IMR-90 (cell line): ENCODE results near the gene ETV6. TPM values are rescaled to one million over a fixed set of nuclear protein-coding genes. Genes with fewer than 3 reads are reported as not detected.

Experiments used
- ATAC-seq: fragments of 200-7000 bp; cut with Tn5 transposase; 2 replicates; pipeline ENCODE4 v1.9.1; 2020; ENCODE audit warnings: low read depth, mild to moderate bottlenecking, moderate library complexity
- BruUV-seq: library from RNA; stranded (reverse); fragments of 400-500 nt; replicated peaks from 2 replicates; lab custom pipeline; 2021; lab: Mats Ljungman, UMichigan
- CTCF ChIA-PET: fragments of 300-600 bp; formaldehyde crosslinking; extraction: SDS; loops from one replicate; lab custom pipeline; 2021; ENCODE audit warnings: antibody characterized with exemption; lab: Yijun Ruan, JAX
- POLR2A ChIA-PET: fragments of 300-600 bp; sonication (Branson Sonifier 250); formaldehyde crosslinking; loops from one replicate; lab custom pipeline; 2022; ENCODE audit warnings: antibody characterized with exemption; ENCODE audit not compliant: unreplicated experiment; lab: Charles Lee
- DNase-seq: peaks from one replicate; pipeline ENCODE4 v3.0.0; 2013
- H2AFZ ChIP-seq: replicated peaks from 2 replicates; pipeline ENCODE3; 2013; ENCODE audit warnings: low read length, mild to moderate bottlenecking; ENCODE audit not compliant: poor library complexity
- H2AK5ac ChIP-seq: 2 replicates; pipeline ENCODE4 v1.6.1; 2013; ENCODE audit warnings: low read depth, low read length, inconsistent platforms
- H2AK9ac ChIP-seq: replicated peaks from 2 replicates; pipeline ENCODE3; 2013; ENCODE audit warnings: mild to moderate bottlenecking, low read depth, low read length, moderate library complexity; ENCODE audit not compliant: poor library complexity
- H2BK120ac ChIP-seq: 2 replicates; pipeline ENCODE4 v1.6.1; 2013; ENCODE audit warnings: low read depth, low read length, inconsistent platforms
- H2BK15ac ChIP-seq: 3 replicates; pipeline ENCODE4 v1.6.1; 2013; ENCODE audit warnings: low read depth, low read length, inconsistent platforms
- H2BK20ac ChIP-seq: 2 replicates; pipeline ENCODE4 v1.6.1; 2013; ENCODE audit warnings: low read depth, mild to moderate bottlenecking, inconsistent platforms, low read length, moderate library complexity
- H2BK5ac ChIP-seq: 2 replicates; pipeline ENCODE4 v1.6.1; 2013; ENCODE audit warnings: mild to moderate bottlenecking, low read depth, low read length, inconsistent platforms; ENCODE audit not compliant: poor library complexity, severe bottlenecking
- H3K14ac ChIP-seq: replicated peaks from 2 replicates; pipeline ENCODE4 v1.6.1; 2013; ENCODE audit warnings: low read depth, low read length, inconsistent platforms
- H3K18ac ChIP-seq: 2 replicates; pipeline ENCODE4 v1.6.1; 2013; ENCODE audit warnings: low read depth, low read length, control low read depth
- H3K23ac ChIP-seq: 2 replicates; pipeline ENCODE4 v1.6.1; 2013; ENCODE audit warnings: low read depth, low read length, inconsistent platforms
- H3K27ac ChIP-seq: 2 replicates; pipeline ENCODE4 v1.5.1; 2013; ENCODE audit warnings: mild to moderate bottlenecking, control low read depth, low read length; ENCODE audit not compliant: insufficient read depth
- H3K27me3 ChIP-seq: 2 replicates; pipeline ENCODE4 v1.6.1; 2013; ENCODE audit warnings: low read length; ENCODE audit not compliant: control insufficient read depth, insufficient read depth
- H3K36me3 ChIP-seq: 2 replicates; pipeline ENCODE4 v1.6.1; 2013; ENCODE audit warnings: low read length, mixed read lengths; ENCODE audit not compliant: control insufficient read depth, insufficient read depth
- H3K4ac ChIP-seq: 2 replicates; pipeline ENCODE4 v1.6.1; 2013; ENCODE audit warnings: low read depth, low read length, inconsistent platforms
- H3K4me1 ChIP-seq: 2 replicates; pipeline ENCODE4 v1.6.1; 2013; ENCODE audit warnings: low read length, mixed read lengths; ENCODE audit not compliant: control insufficient read depth, insufficient read depth
- H3K4me2 ChIP-seq: 2 replicates; pipeline ENCODE4 v1.6.1; 2013; ENCODE audit warnings: low read depth, mild to moderate bottlenecking, control low read depth, low read length, moderate library complexity
- H3K4me3 ChIP-seq: 2 replicates; pipeline ENCODE4 v1.5.1; 2013; ENCODE audit warnings: low read depth, mild to moderate bottlenecking, control low read depth, low read length, moderate library complexity; ENCODE audit not compliant: insufficient read depth
- H3K56ac ChIP-seq: 2 replicates; pipeline ENCODE4 v1.6.1; 2013; ENCODE audit warnings: low read length, inconsistent platforms; ENCODE audit not compliant: insufficient read depth; ENCODE audit errors: extremely low read depth
- H3K79me1 ChIP-seq, 2 experiments: 2 replicates each; pipeline ENCODE4 v1.6.1; 2013; ENCODE audit warnings: low read length in 2 of 2, inconsistent platforms in 1 of 2, low read depth in 1 of 2
- H3K9ac ChIP-seq: 2 replicates; pipeline ENCODE4 v1.6.1; 2013; ENCODE audit warnings: low read depth, low read length, control low read depth
- H3K9me1 ChIP-seq: 2 replicates; pipeline ENCODE4 v1.6.1; 2013; ENCODE audit warnings: low read length, inconsistent platforms; ENCODE audit not compliant: insufficient read depth
- H3K9me3 ChIP-seq: 2 replicates; pipeline ENCODE4 v1.6.1; 2013; ENCODE audit warnings: low read length; ENCODE audit not compliant: control insufficient read depth, insufficient read depth
- H4K20me1 ChIP-seq: 2 replicates; pipeline ENCODE4 v1.6.1; 2013; ENCODE audit warnings: low read length, inconsistent platforms; ENCODE audit not compliant: insufficient read depth
- H4K5ac ChIP-seq: 2 replicates; pipeline ENCODE4 v1.6.1; 2013; ENCODE audit warnings: mild to moderate bottlenecking, low read depth, low read length, control low read depth
- H4K8ac ChIP-seq, 2 experiments: 2 replicates each; pipeline ENCODE4 v1.6.1; 2013; ENCODE audit warnings: low read depth in 2 of 2, low read length in 2 of 2, control low read depth in 1 of 2, inconsistent platforms in 1 of 2
- H4K91ac ChIP-seq: 2 replicates; pipeline ENCODE4 v1.6.1; 2013; ENCODE audit warnings: low read depth, low read length, inconsistent platforms; ENCODE audit not compliant: insufficient read depth
- BHLHE40 ChIP-seq: fragments of 150-350 bp; IDR thresholded peaks from 2 replicates; pipeline ENCODE4 v1.6.1; 2016; ENCODE audit warnings: mild to moderate bottlenecking, low read depth, low read length
- CEBPB ChIP-seq: IDR thresholded peaks from 2 replicates; pipeline ENCODE4 v1.6.1; 2012; ENCODE audit warnings: low read depth, low read length, improper control_type of control experiment
- CHD1 ChIP-seq: IDR thresholded peaks from 2 replicates; pipeline ENCODE4 v1.6.1; 2012; ENCODE audit warnings: low read depth, low read length, improper control_type of control experiment
- FOS ChIP-seq: fragments of 150-350 bp; IDR thresholded peaks from 2 replicates; pipeline ENCODE4 v1.6.1; 2016; ENCODE audit warnings: low read depth, low read length
- MAFK ChIP-seq: IDR thresholded peaks from 2 replicates; pipeline ENCODE4 v1.6.1; 2012; ENCODE audit warnings: low read depth, low read length, improper control_type of control experiment
- MAZ ChIP-seq: IDR thresholded peaks from 2 replicates; pipeline ENCODE4 v1.6.1; 2012; ENCODE audit warnings: low read depth, mild to moderate bottlenecking, low read length, improper control_type of control experiment, moderate library complexity, borderline replicate concordance
- MXI1 ChIP-seq: IDR thresholded peaks from 2 replicates; pipeline ENCODE4 v1.6.1; 2012; ENCODE audit warnings: low read depth, mild to moderate bottlenecking, low read length, moderate library complexity, borderline replicate concordance
- NFE2L2 ChIP-seq: fragments of 150-350 bp; IDR thresholded peaks from 2 replicates; pipeline ENCODE4 v1.6.1; 2016; ENCODE audit warnings: low read depth, mild to moderate bottlenecking, low read length
- POLR2A ChIP-seq: IDR thresholded peaks from 2 replicates; pipeline ENCODE4 v1.6.1; 2012; ENCODE audit warnings: mild to moderate bottlenecking, low read depth, low read length
- RAD21 ChIP-seq: IDR thresholded peaks from 2 replicates; pipeline ENCODE4 v1.6.1; 2012; ENCODE audit warnings: low read length, improper control_type of control experiment
- RCOR1 ChIP-seq: IDR thresholded peaks from 2 replicates; pipeline ENCODE4 v1.6.1; 2012; ENCODE audit warnings: mild to moderate bottlenecking, low read length, improper control_type of control experiment; ENCODE audit not compliant: insufficient replicate concordance
- RFX5 ChIP-seq: IDR thresholded peaks from 2 replicates; pipeline ENCODE4 v1.8.0; 2012; ENCODE audit warnings: low read depth, mild to moderate bottlenecking, low read length, moderate library complexity
- SMC3 ChIP-seq: fragments of 150-350 bp; IDR thresholded peaks from 2 replicates; pipeline ENCODE4 v1.6.1; 2016; ENCODE audit warnings: low read depth, mild to moderate bottlenecking, antibody characterized with exemption, low read length, moderate library complexity
- WGBS, 2 experiments: methylation state at CpG; one replicate each; pipeline versions ENCODE4 v1.1.5 to v1.1.7; 2013; ENCODE audit warnings: missing lambda C conversion rate in 2 of 2; ENCODE audit not compliant: insufficient read length in 1 of 2; ENCODE audit errors: extremely low coverage in 2 of 2; 5-methylcytosine and 5-hydroxymethylcytosine counted together
- dilution Hi-C: fragments of 300-500 bp; cut with HindIII; formaldehyde crosslinking; loops from one replicate; pipeline ENCODE4 v1.14.3; 2018; ENCODE audit warnings: low sequenced_read_pairs; ENCODE audit not compliant: unreplicated experiment
- in situ Hi-C: fragments of 300-500 bp; cut with MboI; formaldehyde crosslinking; loops from 3 replicates; pipeline ENCODE4 v1.14.3; 2019; ENCODE audit warnings: low sequenced_read_pairs, inconsistent platforms, mixed read lengths
- intact Hi-C: fragments of 100-400 bp; cut with micrococcal nuclease; formaldehyde crosslinking; loops from 2 replicates; pipeline ENCODE4 v1.10.0; 2022
- polyA plus RNA-seq, 3 experiments: library from polyadenylated mRNA; depleted of rRNA; stranded (reverse); fragments of >200 nt; gene quantifications; 2 replicates each; pipeline ENCODE4 v1.2.3, GENCODE V29; 2012; ENCODE audit warnings: low replicate concordance in 1 of 3
- total RNA-seq: library from RNA; depleted of rRNA; stranded (reverse); fragments of >200 nt; gene quantifications from 2 replicates; pipeline ENCODE4 v1.2.3, GENCODE V29; 2012
- TF ChIP-seq, protein P1 (sequence below): conservative IDR thresholded peaks from 2 replicates; pipeline ENCODE4 v1.5.1; 2012; ENCODE audit warnings: mild to moderate bottlenecking, low read depth, low read length, improper control_type of control experiment
- TF ChIP-seq, protein P2 (sequence below): fragments of 150-350 bp; IDR thresholded peaks from 2 replicates; pipeline ENCODE4 v1.6.1; 2016; ENCODE audit warnings: low read depth, mild to moderate bottlenecking, low read length, moderate library complexity, borderline replicate concordance

ETV6 gene
- total and polyA plus RNA-seq, 2 of the 4 experiments (the other 2 are of a cell fraction): 8.4 to 9.9 TPM

DNA sequence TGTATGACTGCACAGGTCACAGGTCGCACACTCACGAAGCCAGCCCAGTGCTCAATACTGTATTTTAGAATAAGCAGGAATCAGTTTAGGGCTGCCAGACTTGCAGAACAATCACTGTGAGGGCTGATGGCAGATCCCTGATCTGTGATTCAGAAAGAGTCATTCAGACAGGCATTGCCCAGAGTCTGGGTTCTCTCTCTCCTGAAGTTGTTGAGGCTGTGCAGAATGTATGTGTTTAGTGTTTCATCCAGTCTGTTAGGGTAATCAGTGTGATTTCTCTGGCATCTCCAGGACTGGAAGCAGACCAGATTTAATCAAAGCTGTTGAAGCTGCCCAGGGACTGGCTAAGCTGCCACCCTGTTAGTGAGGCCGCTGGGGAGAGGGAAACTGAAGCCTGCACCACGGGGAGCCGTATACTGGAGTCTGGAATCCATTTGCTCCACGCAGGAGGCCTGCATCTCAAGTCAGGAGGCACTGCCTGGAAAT is 69.3 kb downstream of the ETV6 start:
- Histone ChIP-seq H3K4me1 (peaks cover 27% of the 10 kb centered on the region), H3K4ac (peak overlapping the region; percentile 86), H3K9me3 (no peaks in the 10 kb centered on the region), H3K9me1 (peaks cover 18% of the 10 kb centered on the region), H2BK120ac (peak overlapping the region; percentile 91), H3K27me3 (no peaks in the 10 kb centered on the region), H3K79me1 (peaks cover 30 to 89% of the 10 kb centered on the region in 2 experiments), H3K4me3 (no peak overlapping the region), H3K18ac (peak overlapping the region; percentile 60), H3K27ac (peak overlapping the region; percentile 96), H4K8ac (peak overlapping the region; percentile 69 to 74), H2AFZ (peak overlapping the region; percentile 71), H2AK9ac (peak overlapping the region; percentile 71), H2BK15ac (peak overlapping the region; percentile 75; the same call in 2 of the 3 replicates), H4K20me1 (no peaks in the 10 kb centered on the region; the same call in 1 of the 2 replicates), H3K4me2 (peak overlapping the region; percentile 30; the same call in 1 of the 2 replicates), H3K56ac (peak overlapping the region; percentile 93), H3K14ac (peak overlapping the region; percentile 81), H3K9ac (peak overlapping the region; percentile 36), H3K23ac (peak overlapping the region; percentile 84), H2BK20ac (peak overlapping the region; percentile 84), H2AK5ac (peak overlapping the region; percentile 95), H4K91ac (peak overlapping the region; percentile 72), H3K36me3 (peaks cover 1% of the 10 kb centered on the region; the same call in 1 of the 2 replicates), H2BK5ac (peak overlapping the region; percentile 83), H4K5ac (peak overlapping the region; percentile 77)
- intact Hi-C loops: loop anchor here (2.0 kb wide), 2 partner anchors 40 to 68 kb away; no protein-coding TSS in a partner anchor
- ChIA-PET POLR2A (no interaction called here), CTCF (no interaction called here)
- ATAC-seq (peak; percentile 66), DNase-seq (peak; percentile 90)
- BruUV-seq: no TSS peak
- no CpG with 5 or more reads among the region's 6 CpGs for WGBS, 2 experiments
- in situ Hi-C loops: loop anchor here (25.0 kb wide), 1 partner anchor 993 kb away; the partner anchor contains the start of gene CDKN1B
- dilution Hi-C loops: no loop called here
- TF ChIP-seq MXI1: no peak
- 0 out of 2 replicates have a peak, but pooled peaks have one; percentile 1 for TF ChIP-seq SMC3
- no peak for TF ChIP-seq POLR2A
- TF ChIP-seq CEBPB: peak; percentile 31; the same call in 1 of the 2 replicates
- TF ChIP-seq, protein P1, sequence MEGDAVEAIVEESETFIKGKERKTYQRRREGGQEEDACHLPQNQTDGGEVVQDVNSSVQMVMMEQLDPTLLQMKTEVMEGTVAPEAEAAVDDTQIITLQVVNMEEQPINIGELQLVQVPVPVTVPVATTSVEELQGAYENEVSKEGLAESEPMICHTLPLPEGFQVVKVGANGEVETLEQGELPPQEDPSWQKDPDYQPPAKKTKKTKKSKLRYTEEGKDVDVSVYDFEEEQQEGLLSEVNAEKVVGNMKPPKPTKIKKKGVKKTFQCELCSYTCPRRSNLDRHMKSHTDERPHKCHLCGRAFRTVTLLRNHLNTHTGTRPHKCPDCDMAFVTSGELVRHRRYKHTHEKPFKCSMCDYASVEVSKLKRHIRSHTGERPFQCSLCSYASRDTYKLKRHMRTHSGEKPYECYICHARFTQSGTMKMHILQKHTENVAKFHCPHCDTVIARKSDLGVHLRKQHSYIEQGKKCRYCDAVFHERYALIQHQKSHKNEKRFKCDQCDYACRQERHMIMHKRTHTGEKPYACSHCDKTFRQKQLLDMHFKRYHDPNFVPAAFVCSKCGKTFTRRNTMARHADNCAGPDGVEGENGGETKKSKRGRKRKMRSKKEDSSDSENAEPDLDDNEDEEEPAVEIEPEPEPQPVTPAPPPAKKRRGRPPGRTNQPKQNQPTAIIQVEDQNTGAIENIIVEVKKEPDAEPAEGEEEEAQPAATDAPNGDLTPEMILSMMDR: no peak
- peak; percentile 20 for TF ChIP-seq RAD21
- TF ChIP-seq, protein P2, sequence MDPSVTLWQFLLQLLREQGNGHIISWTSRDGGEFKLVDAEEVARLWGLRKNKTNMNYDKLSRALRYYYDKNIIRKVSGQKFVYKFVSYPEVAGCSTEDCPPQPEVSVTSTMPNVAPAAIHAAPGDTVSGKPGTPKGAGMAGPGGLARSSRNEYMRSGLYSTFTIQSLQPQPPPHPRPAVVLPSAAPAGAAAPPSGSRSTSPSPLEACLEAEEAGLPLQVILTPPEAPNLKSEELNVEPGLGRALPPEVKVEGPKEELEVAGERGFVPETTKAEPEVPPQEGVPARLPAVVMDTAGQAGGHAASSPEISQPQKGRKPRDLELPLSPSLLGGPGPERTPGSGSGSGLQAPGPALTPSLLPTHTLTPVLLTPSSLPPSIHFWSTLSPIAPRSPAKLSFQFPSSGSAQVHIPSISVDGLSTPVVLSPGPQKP: no peak
- TF ChIP-seq NFE2L2: no peak
- peak; percentile 30; the same call in 1 of the 2 replicates for TF ChIP-seq MAFK
- TF ChIP-seq RFX5: no peak
- no peak for TF ChIP-seq RCOR1
- TF ChIP-seq MAZ: no peak
- TF ChIP-seq FOS: peak; percentile 90
- no peak for TF ChIP-seq CHD1
- TF ChIP-seq BHLHE40: peak; percentile 69
